ENCODE measurements around the gene IGLL1.
"Not testable (repeated sequence)": the region's sequence is repeated elsewhere in the genome, so short reads cannot be mapped to it uniquely, and the experiment has no call there.

The IGLL1 gene

DNA sequence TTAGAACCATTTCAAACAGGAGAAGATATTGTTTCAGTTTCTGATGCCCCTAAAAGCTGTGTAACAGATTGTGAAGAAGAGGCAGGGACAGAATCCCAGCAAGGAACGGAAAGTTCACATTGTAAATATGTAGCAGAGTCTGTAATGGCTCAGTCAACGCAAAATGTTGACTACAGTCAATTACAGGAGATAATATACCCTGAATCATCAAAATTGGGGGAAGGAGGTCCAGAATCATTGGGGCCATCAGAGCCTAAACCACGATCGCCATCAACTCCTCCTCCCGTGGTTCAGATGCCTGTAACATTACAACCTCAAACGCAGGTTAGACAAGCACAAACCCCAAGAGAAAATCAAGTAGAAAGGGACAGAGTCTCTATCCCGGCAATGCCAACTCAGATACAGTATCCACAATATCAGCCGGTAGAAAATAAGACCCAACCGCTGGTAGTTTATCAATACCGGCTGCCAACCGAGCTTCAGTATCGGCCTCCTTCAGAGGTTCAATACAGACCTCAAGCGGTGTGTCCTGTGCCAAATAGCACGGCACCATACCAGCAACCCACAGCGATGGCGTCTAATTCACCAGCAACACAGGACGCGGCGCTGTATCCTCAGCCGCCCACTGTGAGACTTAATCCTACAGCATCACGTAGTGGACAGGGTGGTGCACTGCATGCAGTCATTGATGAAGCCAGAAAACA, 40.8 kb downstream of the IGLL1 start:
- peak; percentile 74 to 83 for DNase-seq

DNA sequence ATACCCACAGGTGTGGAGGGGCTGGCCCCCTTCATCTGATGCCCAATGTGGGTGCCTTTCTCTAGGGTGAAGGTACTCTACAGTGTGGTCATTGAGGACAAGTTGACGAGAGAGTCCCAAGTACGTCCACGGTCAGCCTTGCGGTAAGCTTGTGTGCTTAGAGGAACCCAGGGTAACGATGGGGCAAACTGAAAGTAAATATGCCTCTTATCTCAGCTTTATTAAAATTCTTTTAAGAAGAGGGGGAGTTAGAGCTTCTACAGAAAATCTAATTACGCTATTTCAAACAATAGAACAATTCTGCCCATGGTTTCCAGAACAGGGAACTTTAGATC, 41.4 kb downstream of the IGLL1 start:
- DNase-seq, result not testable (repeated sequence)

DNA sequence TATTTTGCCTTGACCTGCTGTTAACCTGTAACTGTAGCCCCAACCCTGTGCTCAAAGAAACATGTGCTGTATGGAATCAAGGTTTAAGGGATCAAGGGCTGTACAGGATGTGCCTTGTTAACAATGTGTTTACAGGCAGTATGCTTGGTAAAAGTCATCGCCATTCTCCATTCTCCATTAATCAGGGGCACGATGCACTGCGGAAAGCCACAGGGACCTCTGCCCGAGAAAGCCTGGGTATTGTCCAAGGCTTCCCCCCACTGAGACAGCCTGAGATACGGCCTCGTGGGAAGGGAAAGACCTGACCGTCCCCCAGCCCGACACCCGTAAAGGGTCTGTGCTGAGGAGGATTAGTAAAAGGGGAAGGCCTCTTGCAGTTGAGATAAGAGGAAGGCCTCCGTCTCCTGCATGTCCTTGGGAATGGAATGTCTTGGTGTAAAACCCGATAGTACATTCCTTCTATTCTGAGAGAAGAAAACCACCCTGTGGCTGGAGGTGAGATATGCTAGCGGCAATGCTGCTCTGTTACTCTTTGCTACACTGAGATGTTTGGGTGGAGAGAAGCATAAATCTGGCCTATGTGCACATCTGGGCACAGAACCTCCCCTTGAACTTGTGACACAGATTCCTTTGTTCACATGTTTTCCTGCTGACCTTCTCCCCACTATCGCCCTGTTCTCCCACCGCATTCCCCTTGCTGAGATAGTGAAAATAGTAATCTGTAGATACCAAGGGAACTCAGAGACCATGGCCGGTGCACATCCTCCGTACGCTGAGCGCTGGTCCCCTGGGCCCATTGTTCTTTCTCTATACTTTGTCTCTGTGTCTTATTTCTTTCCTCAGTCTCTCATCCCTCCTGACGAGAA, 42.0 kb downstream of the IGLL1 start:
- DNase-seq, result not testable (repeated sequence)

DNA sequence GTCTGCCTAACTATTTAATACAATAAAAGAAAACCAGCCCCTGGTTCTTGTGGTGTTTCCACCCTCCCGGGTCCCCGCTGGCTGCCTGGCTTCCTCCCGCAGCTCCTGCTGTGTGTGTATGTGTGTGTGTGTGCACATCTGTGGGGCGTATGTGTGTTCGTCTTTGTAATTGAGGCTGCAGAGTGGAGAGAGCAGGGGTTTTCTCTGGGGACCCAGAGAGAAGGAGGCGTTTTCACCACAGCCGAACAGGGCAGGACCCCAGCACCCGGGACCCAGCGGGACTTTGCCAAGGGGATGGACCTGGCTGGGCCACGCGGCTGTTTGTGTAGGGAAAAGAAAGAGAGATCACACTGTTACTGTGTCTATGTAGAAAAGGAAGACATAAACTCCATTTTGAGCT, 42.7 kb downstream of the IGLL1 start:
- DNase-seq, result no peak

DNA sequence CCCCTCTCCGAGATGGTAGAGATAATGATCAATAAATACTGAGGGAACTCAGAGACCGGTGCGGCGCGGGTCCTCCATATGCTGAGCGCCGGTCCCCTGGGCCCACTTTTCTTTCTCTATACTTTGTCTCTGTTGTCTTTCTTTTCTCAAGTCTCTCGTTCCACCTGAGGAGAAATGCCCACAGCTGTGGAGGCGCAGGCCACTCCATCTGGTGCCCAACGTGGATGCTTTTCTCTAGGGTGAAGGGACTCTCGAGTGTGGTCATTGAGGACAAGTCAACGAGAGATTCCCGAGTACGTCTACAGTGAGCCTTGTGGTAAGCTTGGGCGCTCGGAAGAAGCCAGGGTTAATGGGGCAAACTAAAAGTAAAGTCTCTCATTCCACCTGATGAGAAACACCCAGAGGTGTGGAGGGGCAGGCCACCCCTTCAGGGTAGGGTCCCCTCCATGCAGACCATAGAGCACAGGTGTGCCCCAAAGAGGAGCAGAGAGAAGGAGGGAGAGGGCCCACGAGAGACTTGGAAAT, 43.2 kb downstream of the IGLL1 start:
- no peak for DNase-seq

DNA sequence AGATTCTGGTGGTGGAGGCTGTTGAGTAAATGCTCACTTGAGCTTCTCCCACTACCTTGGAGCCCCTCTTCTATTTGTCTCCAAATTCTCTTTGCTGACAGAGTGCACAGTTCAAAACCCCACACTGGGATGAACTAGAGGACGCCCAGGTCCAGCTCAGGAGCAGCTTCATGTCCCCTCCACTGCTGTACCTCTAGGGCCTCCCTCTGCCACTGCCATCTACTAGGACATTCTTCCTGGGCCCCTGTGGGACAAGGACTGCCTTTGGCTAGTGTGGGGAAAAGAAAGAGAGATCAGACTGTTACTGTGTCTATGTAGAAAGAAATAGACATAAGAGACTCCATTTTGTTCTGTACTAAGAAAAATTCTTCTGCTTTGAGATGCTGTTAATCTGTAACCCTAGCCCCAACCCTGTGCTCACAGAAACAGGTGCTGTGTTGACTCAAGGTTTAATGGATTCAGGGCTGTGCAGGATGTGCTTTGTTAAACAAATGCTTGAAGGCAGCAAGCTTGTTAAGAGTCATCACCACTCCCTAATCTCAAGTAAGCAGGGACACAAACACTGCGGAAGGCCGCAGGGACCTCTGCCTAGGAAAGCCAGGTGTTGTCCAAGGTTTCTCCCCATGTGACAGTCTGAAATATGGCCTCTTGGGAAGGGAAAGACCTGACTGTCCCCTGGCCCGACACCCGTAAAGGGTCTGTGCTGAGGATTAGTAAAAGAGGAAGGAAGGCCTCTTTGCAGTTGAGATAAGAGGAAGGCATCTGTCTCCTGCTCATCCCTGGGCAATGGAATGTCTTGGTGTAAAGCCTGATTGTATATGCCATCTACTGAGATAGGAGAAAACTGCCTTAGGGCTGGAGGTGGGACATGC, 44.1 kb downstream of the IGLL1 start:
- not testable (repeated sequence) for DNase-seq

DNA sequence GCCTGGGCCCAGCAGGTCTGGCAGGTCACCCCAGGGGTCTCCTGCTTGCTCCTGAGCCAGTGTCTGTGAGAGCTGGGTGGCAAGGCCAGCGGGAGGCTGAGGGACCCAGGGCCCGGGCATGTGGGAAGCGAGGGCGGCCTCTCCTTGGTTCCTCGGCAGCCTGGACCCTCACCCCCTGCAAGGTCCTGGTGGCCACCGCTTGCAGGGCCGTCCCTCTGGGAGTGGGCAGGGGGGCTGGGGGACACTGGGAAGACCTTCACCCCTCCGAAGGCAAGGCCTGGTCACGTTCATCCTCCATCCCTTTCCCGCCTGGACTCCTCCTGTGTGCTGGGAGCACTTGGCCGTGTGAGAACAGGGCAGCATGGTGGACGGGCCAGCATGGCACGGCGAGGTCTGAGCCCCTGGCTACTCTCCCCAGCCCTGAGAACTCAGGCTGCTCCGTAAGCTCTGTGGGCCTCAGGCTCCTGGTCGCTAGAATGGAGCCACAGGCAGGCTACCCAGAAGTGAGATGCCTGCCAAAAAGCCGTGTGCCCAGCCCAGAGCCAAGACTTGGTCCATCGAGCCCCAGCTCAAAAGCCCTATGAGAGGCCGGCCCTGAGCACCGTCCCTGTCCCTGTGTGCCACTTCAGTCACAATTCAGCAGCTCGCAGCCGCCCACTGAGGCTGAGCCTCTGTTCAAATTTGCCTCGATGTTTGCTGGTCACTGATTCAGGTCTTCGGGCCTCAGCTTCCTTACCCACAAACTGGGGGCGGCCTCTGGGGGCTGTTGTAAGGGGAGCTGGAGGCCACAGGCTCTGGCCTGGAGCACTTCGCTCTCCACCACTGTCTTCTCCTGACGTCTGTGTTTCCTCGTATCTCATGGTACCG, 45.0 kb downstream of the IGLL1 start:
- no peak for DNase-seq

DNA sequence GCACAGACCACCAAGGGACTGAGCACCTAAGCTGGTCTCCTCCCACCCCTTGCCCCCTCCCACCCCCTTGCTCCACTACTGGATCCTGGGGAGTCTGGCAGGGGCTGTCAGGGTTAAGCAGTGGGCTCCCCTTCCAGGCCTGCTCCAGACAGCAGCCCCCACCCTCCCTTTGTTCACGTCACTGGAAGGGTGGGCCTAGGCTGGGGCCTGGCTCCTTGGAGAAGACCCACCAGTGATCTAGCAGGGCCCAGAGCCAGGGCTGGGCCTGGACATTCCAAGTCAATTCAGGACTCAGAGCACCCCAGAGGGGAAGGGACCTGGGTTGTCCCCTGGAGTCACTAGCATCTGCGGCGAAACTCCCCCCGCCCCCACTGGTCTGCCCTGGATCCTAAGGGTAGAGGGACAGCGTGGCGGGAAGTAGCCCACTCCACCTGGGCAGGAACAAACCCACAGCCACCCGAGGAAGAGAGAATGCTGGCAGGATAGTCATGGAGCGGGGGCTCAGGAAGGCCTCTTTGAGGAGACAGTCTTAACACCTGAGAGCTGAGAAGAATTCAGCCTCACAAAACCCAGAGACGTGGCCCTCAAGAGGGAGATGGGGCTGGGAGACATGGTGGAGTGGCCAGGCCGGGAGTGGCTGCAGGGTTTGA, 45.8 kb downstream of the IGLL1 start:
- DNase-seq, result no peak

DNA sequence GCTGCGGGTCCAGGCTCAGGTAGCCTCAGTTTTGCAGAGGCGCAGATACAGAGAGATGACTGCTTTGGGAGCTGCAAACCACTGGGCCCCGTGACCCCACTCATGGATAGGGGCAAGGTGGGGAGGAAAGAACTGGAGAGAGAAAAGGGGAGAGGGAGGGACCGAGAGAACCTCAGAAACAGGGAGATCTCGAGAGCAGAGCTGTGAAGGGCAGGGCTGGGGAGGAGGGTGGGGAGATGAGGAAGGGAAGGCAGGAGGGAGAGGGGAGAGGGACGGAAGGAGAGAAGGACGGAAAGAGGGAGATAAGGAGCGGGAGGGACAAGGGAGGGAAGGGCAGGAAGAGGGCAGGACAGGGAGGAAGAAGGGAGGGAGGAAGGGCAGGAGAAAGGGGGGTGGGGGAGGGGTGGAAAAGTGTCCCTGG, 46.3 kb downstream of the IGLL1 start:
- no peak for DNase-seq

DNA sequence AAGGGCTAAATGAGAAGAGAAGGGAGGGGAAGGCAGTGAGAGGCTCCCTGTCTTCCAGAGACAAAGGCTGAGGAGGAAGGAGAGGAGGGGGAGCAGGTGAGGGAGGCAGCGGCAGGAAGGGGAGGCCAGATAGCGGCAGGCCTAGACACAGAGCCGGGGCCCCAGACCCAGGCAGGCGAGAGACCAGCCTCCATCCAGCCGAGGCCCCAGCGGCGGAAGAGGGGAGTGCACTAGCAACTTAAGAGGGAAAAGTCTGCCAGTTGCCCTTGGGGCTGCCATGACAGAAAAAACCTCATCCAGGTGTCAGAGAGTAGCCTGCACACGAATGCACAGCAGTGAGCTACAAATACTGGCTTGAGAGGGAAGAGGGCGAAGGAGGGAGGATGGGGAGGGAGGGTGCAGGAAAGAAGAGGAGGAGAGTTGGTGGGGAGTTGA, 46.7 kb downstream of the IGLL1 start:
- DNase-seq, result peak in 1 of 2 donors; percentile 12

DNA sequence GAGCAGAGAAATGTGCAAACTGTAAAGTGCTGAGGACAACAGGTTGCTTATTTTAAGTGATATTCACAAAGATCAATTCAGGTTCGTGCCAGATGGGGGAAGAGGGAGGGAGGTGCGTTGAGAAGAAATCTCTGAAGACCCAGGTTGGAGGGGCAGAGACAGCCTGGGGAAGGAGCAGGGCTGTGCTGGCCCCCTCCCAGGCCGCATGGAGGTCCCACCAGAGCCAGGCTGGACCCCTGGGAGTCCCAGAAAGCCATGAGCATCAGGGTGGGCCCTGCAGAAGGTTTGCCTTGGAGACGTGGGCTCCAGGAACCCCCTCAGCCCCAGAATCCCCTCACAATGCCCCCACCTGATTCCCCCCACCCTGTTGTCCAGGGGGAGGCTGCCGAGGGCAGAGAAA, 47.4 kb downstream of the IGLL1 start:
- DNase-seq, result no peak

DNA sequence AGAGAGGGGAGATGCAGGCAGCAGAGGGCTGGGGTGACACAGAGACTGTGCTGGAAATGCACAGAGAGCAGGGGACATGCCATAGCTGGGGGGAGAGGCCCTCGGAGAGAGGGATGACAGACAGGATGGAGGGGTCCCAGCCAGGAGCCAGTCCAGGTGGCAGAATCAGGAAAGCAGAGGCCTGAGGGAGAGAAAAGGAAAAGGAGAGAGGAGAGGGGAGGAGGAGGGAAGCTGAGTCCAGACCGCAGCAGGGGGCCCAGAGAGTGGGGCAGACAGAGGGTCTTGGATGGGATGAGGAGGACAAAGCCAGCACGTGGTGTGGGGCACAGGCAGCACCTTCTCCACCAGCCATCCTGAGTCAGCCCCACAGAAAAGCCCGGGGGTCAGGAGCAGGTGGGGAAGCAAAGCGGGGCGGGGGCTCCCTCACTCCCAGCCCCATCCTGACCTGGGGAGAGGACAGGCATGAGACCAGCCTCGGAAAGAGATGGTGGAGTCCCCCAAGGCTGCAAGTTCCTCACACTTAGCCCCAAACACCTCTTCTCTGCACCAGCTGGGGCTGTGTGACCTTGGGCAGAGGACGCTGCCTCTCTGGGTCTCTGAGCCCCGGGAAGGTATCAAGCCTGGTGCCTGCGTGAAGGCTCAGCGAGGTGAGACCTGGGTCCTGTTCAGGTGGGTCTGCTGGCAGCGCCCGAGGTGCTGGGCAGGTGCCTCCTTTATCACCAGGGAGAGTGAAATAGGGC, 48.0 kb downstream of the IGLL1 start:
- no peak for DNase-seq

DNA sequence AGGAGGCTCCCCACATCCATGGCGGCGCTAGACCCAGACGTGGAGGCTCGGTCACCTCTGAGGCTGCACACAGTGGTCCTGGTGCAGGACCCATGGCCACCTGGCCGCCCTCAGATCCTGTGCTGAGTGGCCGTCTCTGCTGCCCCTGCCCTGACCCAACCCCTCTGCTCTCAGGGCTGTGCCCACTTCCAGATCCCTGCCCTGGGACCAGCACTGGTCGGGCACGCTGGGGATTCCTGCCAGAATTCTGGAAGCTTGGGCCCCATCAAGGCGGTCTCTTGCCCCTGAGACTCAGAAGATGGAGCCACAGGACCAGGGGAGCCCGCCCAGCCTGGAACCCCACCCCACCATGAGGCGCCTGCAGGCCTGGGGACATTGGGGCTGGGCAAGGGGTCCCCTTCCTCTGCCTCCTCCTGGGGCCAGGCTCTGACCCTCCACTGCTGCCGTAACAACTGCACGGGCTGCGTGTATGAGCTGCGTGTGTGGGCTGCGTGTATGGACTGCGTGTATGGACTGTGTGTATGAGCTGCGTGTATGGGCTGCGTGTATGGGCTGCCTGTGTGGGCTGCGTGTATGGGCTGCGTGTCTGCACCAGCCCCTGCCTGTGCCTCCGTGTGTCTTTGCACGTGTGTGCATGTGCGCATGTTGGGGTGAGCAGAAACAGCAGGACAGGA, 48.7 kb downstream of the IGLL1 start:
- DNase-seq, result no peak

DNA sequence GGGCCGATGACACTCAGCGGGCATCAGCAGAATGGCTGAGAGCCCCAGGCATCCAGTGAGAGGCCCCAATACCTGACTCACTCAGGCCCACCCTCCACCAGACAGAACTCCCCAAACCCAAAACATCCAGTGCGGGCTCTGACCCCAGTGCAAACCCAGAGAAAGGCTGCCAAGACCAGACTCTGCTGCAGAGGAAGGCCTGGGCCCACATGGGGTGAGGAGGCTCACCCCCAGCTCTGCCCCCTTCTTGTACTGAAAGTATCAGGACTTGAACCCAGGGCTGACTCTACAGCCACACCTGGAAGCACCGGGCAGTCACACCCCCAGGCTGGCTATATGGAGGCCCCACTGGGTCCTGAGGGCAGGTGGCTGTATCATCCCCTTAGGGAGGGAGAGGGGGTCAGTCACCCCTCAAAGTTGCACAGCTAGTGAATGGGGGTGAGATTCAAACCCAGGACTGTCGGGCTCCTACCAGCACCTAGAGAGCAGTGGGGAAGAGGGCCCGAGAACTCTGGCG, 49.3 kb downstream of the IGLL1 start:
- no peak for DNase-seq

DNA sequence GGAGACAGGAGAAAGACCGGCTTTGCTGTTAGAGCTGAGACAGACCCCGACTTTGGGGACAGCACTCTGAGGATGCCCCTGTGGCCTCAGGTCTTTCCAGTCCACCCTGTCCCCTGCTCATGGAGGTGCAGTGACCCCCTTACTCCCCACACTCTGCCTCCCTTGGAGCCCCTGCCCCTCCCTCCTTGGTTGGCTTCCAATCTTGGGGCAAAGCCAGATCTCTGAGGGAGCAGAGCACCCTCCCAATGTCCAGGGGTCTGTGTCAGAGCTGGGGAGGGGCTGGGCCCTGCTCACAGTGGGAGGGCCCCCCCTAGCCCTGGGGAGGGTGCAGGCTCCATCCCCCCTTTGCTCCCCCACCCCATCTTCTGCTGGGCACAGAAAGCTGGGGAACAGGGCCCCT, 50.0 kb downstream of the IGLL1 start:
- DNase-seq, result no peak

DNA sequence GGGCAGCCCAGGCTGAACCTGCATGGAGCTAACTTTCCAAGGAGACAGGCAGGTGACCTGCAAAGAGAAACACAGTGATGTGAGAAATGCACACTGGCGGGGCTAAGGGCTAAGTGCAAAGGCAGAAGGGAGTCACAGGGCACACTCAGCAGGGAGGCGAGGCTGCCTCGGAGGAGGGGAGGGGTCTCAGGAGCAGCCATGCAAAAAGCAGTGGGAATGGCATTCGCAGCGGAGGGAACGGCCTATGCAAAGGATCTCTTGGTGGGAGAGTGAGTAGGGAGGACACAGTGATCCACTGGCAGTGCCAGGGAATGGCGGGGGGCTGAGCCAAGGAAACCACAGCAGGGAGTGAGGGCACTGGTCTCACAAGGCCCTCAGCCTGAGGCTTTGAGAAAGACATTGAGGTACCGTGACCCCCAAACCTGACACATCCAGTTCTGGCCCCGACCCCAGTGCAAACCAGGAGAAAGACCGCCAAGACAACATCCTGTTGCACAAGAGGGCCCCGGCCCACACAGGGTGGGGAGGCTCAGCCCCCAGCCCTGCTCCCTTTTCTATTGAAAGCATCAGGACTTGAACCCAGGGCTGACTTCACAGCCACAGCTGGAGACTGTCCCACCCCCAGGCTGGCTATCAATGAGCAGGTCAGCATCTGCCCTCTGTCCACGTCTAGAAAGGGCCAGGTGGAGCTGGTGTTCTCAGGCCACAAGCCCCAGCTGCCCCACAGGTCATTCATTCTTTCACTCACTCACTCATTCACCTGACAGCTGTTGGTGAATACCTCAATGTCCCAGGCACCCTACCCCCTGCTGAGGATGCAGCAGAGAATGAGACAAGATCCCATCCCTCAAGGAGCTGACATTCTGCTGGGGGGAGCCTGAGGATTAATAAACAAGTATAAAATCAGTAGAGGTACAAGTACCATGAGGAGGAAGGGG, 50.7 kb downstream of the IGLL1 start:
- DNase-seq, result no peak

DNA sequence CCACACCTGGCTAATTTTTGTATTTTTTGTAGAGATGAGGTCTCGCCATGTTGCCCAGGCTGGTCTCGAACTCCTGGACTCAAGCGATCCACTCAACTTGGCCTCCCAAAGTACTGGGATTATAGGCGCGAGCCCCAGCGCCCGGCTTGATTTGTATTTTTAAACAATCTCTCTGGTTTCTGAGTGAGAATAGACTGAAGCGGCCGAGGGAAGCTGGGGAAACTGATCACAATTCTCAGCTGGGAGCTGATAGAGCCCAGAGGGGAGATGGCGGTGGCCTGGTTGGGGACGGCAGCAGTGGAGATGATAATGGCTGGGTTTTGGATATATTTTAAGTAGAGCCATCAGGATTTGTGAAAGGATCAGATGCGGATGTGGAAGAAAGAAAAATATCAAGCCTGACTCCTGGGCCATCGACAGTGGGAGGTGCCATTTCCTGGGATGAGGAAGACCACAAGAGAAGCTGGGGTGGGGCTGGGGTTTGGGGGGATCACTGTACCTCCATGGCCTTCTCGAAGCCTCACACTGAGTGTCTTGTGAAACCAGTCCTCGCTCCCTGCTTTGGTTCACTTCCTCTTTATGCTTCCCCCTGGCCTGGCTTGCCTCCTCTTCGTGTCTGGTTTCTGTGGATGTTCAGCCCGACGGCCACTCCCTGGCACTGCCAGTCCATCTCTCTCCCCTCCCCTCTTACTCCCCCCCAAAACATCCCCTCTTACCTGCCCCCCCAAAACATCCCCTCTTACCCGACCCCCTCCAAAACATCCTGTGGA, 51.9 kb downstream of the IGLL1 start:
- DNase-seq, result peak in 1 of 2 donors; percentile 29
